Measurements from ENCODE around the gene LY6G6F.

LY6G6F gene

DNA sequence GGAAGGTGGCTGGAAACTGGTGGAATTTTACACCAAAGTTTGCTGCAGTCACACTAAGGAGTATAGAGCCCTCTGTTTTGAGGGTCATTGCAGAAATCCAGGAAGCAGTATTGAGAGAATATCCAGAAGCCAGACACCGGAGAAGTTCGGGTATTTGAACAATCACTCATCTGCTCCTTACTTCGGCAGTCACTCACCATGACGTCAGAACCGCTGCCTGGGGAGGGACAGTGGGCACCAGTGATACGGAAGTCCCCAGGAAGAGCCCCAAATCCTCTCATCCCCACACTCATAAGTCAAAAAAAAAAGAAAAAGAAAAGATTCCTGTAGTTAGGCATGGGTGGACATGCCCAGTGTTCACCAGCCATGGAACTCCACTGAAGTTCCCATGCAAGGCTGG, 29.8 kb upstream of the LY6G6F start:
- no peak for DNase-seq

DNA sequence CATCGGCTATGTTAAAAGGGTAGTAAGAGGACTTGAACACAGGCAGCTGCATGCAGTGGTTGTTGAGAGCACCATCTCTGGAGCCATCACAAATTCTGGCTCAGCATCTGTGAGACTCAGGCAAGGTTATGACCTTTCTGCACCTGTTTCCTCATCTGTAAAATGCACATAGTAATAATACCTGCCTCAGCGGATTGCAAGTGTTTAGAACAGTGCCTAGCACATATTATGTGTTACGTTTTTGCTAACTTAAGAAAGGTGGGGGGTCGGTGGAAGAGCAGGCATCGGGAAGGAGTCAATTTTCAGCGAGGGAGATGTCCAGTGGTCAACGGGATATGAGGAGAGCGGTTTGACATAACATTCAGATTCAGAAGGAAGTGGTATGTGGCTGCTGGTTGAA, 28.7 kb upstream of the LY6G6F start:
- DNase-seq: no peak

DNA sequence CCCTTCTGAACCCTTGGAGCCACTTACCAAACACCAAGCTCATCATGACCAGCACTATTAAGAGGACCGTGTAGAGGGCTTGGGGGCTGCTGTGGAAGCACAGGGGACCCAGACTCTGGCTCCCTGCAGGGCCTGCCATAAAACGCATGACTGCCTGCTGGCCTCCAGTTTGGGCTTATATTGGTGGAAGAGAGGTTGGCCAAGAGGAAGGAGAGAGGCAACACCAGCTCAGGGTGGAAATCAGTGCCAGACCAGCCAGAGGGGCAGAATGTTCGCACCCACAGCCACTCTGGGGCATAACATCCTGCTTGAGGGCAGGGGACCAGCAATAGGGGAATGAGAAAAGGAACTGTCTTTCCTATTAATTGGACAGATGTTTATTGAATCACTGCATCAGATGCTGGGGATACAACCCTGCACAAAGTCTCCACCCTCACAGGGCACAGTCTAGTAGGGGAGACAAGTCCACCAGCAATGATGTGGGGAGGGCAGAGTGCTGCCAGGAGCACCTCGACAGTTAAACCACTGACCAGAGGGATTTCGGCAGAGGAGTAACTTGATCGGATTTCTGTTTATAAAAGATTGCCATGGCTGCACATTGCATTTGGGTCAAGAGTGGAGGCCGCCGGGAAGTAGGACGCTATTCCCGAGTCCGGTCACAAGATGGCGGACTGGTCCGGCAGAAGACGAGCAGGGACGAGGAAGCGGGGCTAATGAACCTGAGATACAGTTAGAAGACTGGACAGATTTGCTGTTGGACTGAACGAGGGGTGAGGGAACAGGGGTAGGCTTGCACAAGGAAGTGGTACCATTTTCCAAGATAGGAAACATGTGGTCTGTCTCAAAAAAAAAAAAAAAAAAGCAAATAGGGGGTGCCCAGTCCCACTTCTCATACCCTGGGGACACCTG, 26.2 kb upstream of the LY6G6F start, which contains the start of gene LY6G5C:
LY6G5C (minus strand) TSS at position 842 of the 909 bp plus-strand sequence; CDS start at position 148, 694 bp downstream.
- DNase-seq: peak; percentile 51

DNA sequence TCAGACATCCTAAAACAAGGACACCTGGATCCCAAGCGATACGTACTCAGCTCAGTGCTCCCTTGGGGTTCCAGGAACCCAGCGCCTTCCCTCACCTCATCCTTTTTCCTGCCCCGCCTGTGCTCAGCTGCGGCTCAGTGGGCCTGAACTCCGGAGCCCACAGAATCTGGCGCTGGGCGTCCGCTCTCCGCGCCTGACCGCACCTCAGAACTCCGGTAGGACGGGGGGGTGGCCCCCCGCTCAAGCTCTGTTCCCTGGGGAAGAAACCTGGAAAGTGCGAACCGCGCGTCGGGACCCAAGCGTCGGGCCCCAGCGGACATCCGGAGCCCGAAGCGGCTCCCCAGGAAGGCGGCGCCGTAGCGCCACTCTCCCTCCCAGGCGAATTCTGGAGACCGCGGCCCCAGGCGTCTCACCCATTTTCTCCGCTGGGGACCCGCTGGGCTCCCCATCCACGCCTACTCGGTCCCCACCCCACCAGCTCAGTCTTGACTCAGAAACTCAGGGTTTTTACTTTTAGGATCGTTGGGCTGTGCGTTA, 25.5 kb upstream of the LY6G6F start:
- no peak for DNase-seq

- DNase-seq: no peak
Observed at GRCh38 chr6:31683591-31683990, 23.1 kb upstream of the LY6G6F start.

GRCh38 chr6:31686483-31686882, 20.2 kb upstream of the LY6G6F start:
- DNase-seq: no peak

DNA sequence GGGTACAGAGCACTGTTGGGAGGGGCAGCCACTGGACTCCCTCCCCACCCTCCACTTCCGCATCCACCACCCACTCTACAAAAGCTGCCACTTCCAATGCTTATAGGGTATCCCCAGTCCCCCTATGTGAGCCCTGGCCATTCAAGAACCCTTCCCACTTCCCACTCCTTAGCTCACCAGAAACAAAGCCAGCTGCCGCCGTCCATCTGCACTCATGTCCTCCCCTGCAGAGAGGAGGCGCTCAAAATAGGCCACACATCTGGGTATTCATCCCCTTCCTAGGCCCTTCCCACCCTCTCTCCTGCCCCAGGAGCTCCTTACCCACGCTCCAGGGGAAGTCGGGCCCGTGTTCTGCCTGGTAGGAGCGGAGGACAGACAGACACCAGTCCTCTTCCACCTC, 19.3 kb upstream of the LY6G6F start:
- no peak for DNase-seq

DNA sequence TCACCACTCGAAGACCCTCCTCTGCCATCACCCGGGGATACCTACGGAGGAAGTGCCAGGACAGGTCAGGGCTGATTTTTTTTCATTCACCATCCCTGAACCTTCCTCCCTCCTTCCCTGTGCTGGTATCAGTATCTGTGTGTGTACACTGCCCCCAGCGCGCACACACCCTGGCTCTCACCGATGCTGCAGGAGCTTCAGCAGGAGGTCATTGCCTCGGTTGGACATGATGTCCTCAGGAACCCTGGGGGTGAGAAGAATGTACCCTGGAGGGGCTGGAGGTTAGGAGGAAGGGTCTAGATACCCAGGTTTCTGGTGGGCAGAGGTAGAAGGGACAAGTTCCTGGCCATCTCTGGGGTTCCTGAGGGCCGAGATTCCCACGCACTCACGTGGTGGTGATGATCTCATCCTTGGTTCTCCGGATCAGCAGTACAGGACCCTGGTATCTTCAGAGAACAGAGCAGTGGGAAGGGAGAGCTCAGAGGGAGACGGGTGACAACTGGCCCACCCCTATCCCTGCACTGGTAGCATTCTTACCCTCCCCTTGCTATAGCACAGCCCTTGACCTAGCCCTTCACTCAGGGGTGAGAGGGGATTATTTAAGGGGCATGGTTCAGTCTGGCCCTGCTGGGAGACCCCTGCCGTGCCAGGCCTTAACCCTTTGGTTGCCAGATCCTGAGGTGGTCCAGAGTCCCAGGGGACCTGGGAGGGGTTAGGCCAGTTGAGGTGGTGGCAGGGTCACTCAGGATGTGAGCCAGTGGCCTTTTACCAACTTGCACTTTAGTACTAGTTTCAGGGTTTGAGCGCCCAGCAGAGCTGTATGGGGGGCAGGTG, 18.6 kb upstream of the LY6G6F start:
- DNase-seq: no peak

DNA sequence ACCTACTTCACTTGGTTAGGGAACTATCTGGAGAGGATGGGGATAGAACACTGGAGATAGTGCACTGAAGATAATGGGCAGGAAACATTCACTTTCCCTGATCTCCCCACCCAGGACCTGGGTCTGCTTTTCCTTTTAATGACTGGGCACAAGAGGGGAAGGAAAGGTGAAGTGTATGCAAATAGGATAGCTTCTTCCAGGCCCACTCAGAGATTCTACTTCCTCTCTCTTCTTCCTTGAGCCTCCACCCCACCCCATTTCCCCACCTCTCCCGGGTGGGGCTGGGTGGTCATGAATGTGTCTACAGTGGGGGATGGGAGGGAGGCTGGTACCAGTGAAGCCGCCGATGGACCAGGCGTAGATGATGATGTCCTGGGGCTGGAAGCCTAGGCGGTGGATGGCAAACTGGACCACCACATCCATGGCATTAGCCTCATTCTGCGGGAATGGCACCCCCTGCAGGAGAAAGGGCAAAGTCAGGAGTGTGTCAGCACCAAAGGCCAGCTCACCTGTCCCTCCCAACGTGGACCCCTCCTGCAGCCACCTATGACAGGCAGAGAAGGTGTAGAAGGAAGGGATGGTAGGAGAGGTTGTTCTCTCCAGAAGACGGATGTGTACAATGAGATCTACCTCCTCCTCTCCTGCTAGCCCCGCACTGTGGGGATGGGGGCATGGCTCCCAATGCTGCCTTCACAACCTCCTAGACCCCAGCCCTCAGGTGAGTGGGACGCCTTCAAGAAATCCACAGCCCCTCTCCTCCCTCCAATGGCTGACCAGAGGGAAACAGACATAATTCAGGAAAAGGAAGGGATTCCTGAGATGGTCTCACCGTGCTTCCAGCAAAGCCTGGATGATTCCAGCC, 17.2 kb upstream of the LY6G6F start:
- no peak for DNase-seq

GRCh38 chr6:31690231-31691077, 16.2 kb upstream of the LY6G6F start:
- no peak for DNase-seq

- no peak for DNase-seq
Observed at GRCh38 chr6:31691078-31691463, 15.6 kb upstream of the LY6G6F start.

GRCh38 chr6:31691564-31692108, 15.0 kb upstream of the LY6G6F start:
- DNase-seq: no peak

GRCh38 chr6:31692353-31692752, 14.3 kb upstream of the LY6G6F start:
- DNase-seq: no peak

DNA sequence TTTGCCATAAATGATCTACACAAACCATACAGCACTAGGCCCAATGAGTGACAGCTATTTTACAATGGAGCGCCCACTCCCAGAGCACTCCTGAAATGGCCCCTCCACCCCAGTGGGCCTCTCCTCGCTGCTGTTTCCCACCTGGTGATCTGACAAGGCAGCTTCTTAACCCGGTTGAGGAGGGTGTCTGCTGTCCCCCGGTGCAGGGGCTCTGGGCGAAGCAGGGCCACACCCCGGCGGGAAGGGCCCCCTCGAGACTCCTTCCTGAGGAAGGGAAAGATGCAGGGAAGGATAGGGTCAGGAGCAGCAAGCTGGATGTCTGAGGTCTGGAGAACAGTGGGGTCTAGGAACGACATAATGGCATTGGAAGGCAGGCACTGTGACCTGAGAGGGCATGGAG, 13.8 kb upstream of the LY6G6F start:
- no peak for DNase-seq

DNA sequence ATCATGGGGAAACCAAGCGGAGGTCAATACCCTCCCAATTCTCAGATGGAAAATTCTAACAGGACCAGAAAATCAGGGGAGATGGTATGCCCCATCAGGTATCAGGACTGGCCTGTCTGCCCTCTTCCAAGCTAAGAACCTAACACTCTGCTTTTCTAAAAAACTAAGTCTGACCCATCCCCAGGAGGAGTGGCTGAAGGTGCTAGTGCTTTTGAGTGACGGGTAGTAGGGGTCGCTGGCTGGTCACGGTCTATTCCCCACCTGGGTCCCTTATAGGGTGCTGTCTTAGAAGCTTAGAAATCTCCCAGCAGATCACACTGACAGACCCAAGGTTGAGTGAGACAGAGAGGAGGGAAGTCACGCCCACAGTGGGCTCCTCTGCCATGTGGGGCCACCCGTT, 13.1 kb upstream of the LY6G6F start:
- no peak for DNase-seq

GRCh38 chr6:31697555-31697954, 9.1 kb upstream of the LY6G6F start:
- no peak for DNase-seq

DNA sequence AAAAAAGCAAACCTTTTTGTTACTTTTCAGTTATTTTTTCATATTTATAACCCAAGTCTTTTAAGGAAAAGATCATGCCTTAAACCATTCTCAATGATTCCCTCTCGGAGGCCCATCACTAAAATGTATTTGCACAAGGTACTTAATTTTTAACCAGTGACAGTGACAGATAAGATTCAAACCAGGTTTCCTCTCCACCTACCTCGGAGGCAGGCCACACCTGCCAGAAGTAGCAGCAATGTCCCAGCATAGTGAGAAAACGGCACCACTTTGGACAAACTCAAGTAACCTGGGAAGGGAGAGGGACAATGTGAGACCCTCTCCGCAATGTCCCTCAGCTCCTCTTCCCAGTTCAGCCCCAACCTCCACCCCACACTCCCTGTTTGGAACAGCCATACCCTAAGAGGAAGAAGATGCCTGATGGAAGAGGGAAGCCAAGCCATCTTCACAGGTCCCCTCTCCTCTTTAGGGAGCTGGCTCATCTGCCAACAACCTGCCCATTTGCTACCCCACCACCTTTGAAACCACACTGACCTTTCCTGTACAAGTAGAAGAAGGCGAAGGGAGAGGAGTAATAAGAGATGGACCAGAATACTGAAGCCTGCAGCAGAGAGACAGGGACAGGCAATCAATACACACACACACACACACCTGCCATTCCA, 5.8 kb upstream of the LY6G6F start:
- no peak for DNase-seq

- DNase-seq: no peak
Observed at GRCh38 chr6:31701666-31702404, 4.8 kb upstream of the LY6G6F start.

- no peak for DNase-seq
Observed at GRCh38 chr6:31702405-31702818, 4.3 kb upstream of the LY6G6F start.
